NT2/D1 (cell line): ENCODE data around the gene CLDN1.

Source experiments
- SUZ12 ChIP-seq: IDR thresholded peaks from 2 replicates; pipeline ENCODE4 v1.6.1; 2011; ENCODE audit not compliant: insufficient read length, insufficient read depth; ENCODE audit errors: extremely low read depth
- YY1 ChIP-seq: IDR thresholded peaks from 2 replicates; pipeline ENCODE4 v1.6.1; 2011; ENCODE audit not compliant: insufficient read length, insufficient read depth
- ZNF274 ChIP-seq: IDR thresholded peaks from 2 replicates; pipeline ENCODE4 v1.6.1; 2011; ENCODE audit warnings: mild to moderate bottlenecking, low read depth, low read length

DNA sequence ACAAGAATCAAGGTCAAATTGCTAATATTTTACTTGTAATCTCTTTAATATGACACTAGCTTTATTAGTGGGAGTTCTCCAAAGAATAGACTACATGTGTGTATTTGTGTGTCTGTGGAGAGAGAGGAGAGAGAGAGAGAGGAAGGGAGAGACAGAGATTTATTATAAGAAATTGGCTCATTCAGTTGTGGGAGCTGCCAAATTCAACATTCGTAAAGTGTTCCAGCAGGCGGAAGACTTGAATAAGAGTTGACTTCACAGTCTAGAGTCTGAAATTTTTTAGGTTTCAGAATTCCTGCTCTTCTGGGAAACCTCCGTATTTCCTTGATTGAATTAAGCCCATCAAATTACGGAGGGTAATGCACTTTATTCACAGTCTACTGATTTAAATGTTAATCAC lies 4.7 kb upstream of the CLDN1 start:
- no peak for TF ChIP-seq ZNF274
- TF ChIP-seq YY1, result no peak
- no peak for TF ChIP-seq SUZ12
